Activated naive CD4-positive, alpha-beta T cell treated with anti-CD3 and anti-CD28 coated beads for 36 hours (primary cell): ENCODE results near the gene CES3. TPM values are rescaled to one million over a fixed set of nuclear protein-coding genes. Genes with fewer than 3 reads are reported as not detected.
A peak's percentile ranks its signal among the peaks of the same experiment; 100 is the strongest.
"Not testable (repeated sequence)": the region's sequence is repeated elsewhere in the genome, so short reads cannot be mapped to it uniquely, and the experiment has no call there.

Experiments
- CTCF ChIA-PET: fragments of 350-600 bp; sonication (Branson Sonifier 250); formaldehyde crosslinking; loops from one replicate; lab custom pipeline; 2021; ENCODE audit warnings: antibody characterized with exemption; lab: Charles Lee
- DNase-seq: peaks from one replicate; pipeline ENCODE4 v3.0.0-alpha.2; 2020
- H3K27ac Mint-ChIP-seq: one replicate; pipeline ENCODE4 v1.8.0; 2021; ENCODE audit warnings: mild to moderate bottlenecking, mixed read lengths
- H3K27me3 Mint-ChIP-seq: one replicate; pipeline ENCODE4 v1.8.0; 2021; ENCODE audit warnings: low read depth, mixed read lengths
- H3K36me3 Mint-ChIP-seq: one replicate; pipeline ENCODE4 v1.8.0; 2021; ENCODE audit warnings: low read depth, mixed read lengths
- H3K4me1 Mint-ChIP-seq: one replicate; pipeline ENCODE4 v1.8.0; 2021; ENCODE audit warnings: low read depth, mixed read lengths
- H3K4me3 Mint-ChIP-seq: one replicate; pipeline ENCODE4 v1.8.0; 2021; ENCODE audit warnings: mild to moderate bottlenecking, moderate library complexity, mixed read lengths
- H3K9me3 Mint-ChIP-seq: one replicate; pipeline ENCODE4 v1.8.0; 2021; ENCODE audit warnings: mixed read lengths
- intact Hi-C: fragments of 100-400 bp; cut with micrococcal nuclease; formaldehyde crosslinking; loops from one replicate; pipeline ENCODE4 v1.15.1; 2023
- total RNA-seq, 2 experiments: library from RNA; stranded (reverse); gene quantifications; one replicate each; pipeline ENCODE4 v1.2.3, GENCODE V29; 2021

Gene CES3
- total RNA-seq, 2 experiments from 2014 or later, result 0.17 to 0.55 TPM

GRCh38 chr16:66959704-66960161 is 1.3 kb upstream of the CES3 start:
- Mint-ChIP-seq H3K36me3 (no peaks in the 10 kb centered on the region), H3K27ac (no peak overlapping the region), H3K27me3 (no peaks in the 10 kb centered on the region), H3K4me3 (no peak overlapping the region), H3K4me1 (peaks cover 19% of the 10 kb centered on the region), H3K9me3 (no peaks in the 10 kb centered on the region)
- CTCF ChIA-PET, result interaction anchor here (0.6 to 3.1 kb wide), 8 partner anchors 10 to 437 kb away, joined by 3 to 13 read pairs (median 3); partner anchors contain the start of genes FBXL8, MATCAP1 and TRADD
- intact Hi-C loops, result loop anchor here (10.0 kb wide), 1 partner anchor 455 kb away; the partner anchor contains the start of gene ZDHHC1
- DNase-seq, result no peak

GRCh38 chr16:66960270-66960669 is 796 bp upstream of the CES3 start:
- CTCF ChIA-PET, result interaction anchor here (0.7 to 3.1 kb wide), 12 partner anchors 8 to 437 kb away, joined by 3 to 13 read pairs (median 3); partner anchors contain the start of genes FBXL8 and TRADD
- H3K27ac Mint-ChIP-seq, result no peak overlapping the region
- intact Hi-C loops, result no loop called here
- H3K4me1 Mint-ChIP-seq, result peaks cover 19% of the 10 kb centered on the region
- H3K27me3 Mint-ChIP-seq, result no peaks in the 10 kb centered on the region
- DNase-seq, result no peak
- no peaks in the 10 kb centered on the region for H3K36me3 Mint-ChIP-seq
- no peaks in the 10 kb centered on the region for H3K9me3 Mint-ChIP-seq
- no peak overlapping the region for H3K4me3 Mint-ChIP-seq

GRCh38 chr16:66961914-66962313 is 848 bp downstream of the CES3 start:
- Mint-ChIP-seq H3K4me3 (no peak overlapping the region), H3K36me3 (no peaks in the 10 kb centered on the region), H3K4me1 (peaks cover 19% of the 10 kb centered on the region), H3K27ac (no peak overlapping the region), H3K9me3 (no peaks in the 10 kb centered on the region), H3K27me3 (no peaks in the 10 kb centered on the region)
- intact Hi-C loops, result no loop called here
- DNase-seq, result peak; percentile 53
- CTCF ChIA-PET, result interaction anchor here (0.6 to 2.5 kb wide), 8 partner anchors 8 to 1367 kb away, joined by 3 to 11 read pairs (median 4); no protein-coding TSS in a partner anchor

- intact Hi-C loops, result no loop called here
- CTCF ChIA-PET, result interaction anchor here (1.1 to 2.5 kb wide), 2 partner anchors 9 to 10 kb away, joined by 3 to 10 read pairs; no protein-coding TSS in a partner anchor
- peaks cover 12% of the 10 kb centered on the region for H3K4me1 Mint-ChIP-seq
- no peak overlapping the region for H3K4me3 Mint-ChIP-seq
- no peak for DNase-seq
- no peak overlapping the region for H3K27ac Mint-ChIP-seq
- H3K36me3 Mint-ChIP-seq, result no peaks in the 10 kb centered on the region
- H3K27me3 Mint-ChIP-seq, result no peaks in the 10 kb centered on the region
- no peaks in the 10 kb centered on the region for H3K9me3 Mint-ChIP-seq
Observed at GRCh38 chr16:66964049-66964448, 3.0 kb downstream of the CES3 start.

GRCh38 chr16:66968847-66969246 is 7.8 kb downstream of the CES3 start:
- Mint-ChIP-seq H3K36me3 (no peaks in the 10 kb centered on the region), H3K4me1 (no peaks in the 10 kb centered on the region), H3K27me3 (no peaks in the 10 kb centered on the region), H3K4me3 (no peak overlapping the region), H3K27ac (no peak overlapping the region), H3K9me3 (no peaks in the 10 kb centered on the region)
- DNase-seq, result no peak
- intact Hi-C loops, result no loop called here
- CTCF ChIA-PET, result no interaction called here

GRCh38 chr16:66970775-66971720 is 10.0 kb downstream of the CES3 start:
- Mint-ChIP-seq H3K4me1 (peaks cover 12% of the 10 kb centered on the region), H3K9me3 (no peaks in the 10 kb centered on the region), H3K36me3 (no peaks in the 10 kb centered on the region), H3K4me3 (no peak overlapping the region), H3K27me3 (no peaks in the 10 kb centered on the region), H3K27ac (no peak overlapping the region)
- DNase-seq, result no peak
- intact Hi-C loops, result loop anchor here (10.0 kb wide), 1 partner anchor 474 kb away; no protein-coding TSS in a partner anchor
- CTCF ChIA-PET, result interaction anchor here (0.6 to 0.9 kb wide), 2 partner anchors 15 to 184 kb away, joined by 3 to 5 read pairs; no protein-coding TSS in a partner anchor

- CTCF ChIA-PET, result interaction anchor here (1.0 to 1.1 kb wide), 2 partner anchors 9 to 11 kb away, joined by 3 to 4 read pairs; no protein-coding TSS in a partner anchor
- Mint-ChIP-seq H3K4me1 (peaks cover 15% of the 10 kb centered on the region), H3K9me3 (no peaks in the 10 kb centered on the region), H3K4me3 (no peak overlapping the region), H3K27me3 (no peaks in the 10 kb centered on the region), H3K27ac (no peak overlapping the region), H3K36me3 (no peaks in the 10 kb centered on the region)
- intact Hi-C loops, result loop anchor here (10.0 kb wide), 1 partner anchor 472 kb away; no protein-coding TSS in a partner anchor
- DNase-seq, result no peak
Observed at GRCh38 chr16:66972983-66973382, 11.9 kb downstream of the CES3 start.

GRCh38 chr16:66973716-66974115 is 12.7 kb downstream of the CES3 start:
- H3K9me3 Mint-ChIP-seq, result no peaks in the 10 kb centered on the region
- no peak overlapping the region for H3K27ac Mint-ChIP-seq
- CTCF ChIA-PET, result interaction anchor here (1.0 to 3.6 kb wide), 6 partner anchors 9 to 181 kb away, joined by 3 to 24 read pairs (median 4); partner anchors contain the start of gene CES3
- no peaks in the 10 kb centered on the region for H3K36me3 Mint-ChIP-seq
- intact Hi-C loops, result loop anchor here (10.0 kb wide), 1 partner anchor 471 kb away; no protein-coding TSS in a partner anchor
- H3K27me3 Mint-ChIP-seq, result no peaks in the 10 kb centered on the region
- H3K4me3 Mint-ChIP-seq, result no peak overlapping the region
- H3K4me1 Mint-ChIP-seq, result peaks cover 15% of the 10 kb centered on the region
- DNase-seq, result no peak

- not testable (repeated sequence) for DNase-seq, H3K36me3 Mint-ChIP-seq, H3K27me3 Mint-ChIP-seq, H3K9me3 Mint-ChIP-seq, H3K27ac Mint-ChIP-seq
- peak overlapping the region; percentile 46 for H3K4me3 Mint-ChIP-seq
- H3K4me1 Mint-ChIP-seq, result peaks cover 15% of the 10 kb centered on the region
- CTCF ChIA-PET, result interaction anchor here (1.0 to 3.6 kb wide), 6 partner anchors 13 to 211 kb away, joined by 3 to 24 read pairs (median 4); partner anchors contain the start of gene CES3
- intact Hi-C loops, result loop anchor here (10.0 kb wide), 1 partner anchor 470 kb away; no protein-coding TSS in a partner anchor
Observed at GRCh38 chr16:66974156-66974931, 13.3 kb downstream of the CES3 start.

GRCh38 chr16:66974932-66975246 is 13.8 kb downstream of the CES3 start:
- H3K27me3 Mint-ChIP-seq, H3K9me3 Mint-ChIP-seq, H3K27ac Mint-ChIP-seq, H3K36me3 Mint-ChIP-seq: not testable (repeated sequence)
- peaks cover 15% of the 10 kb centered on the region for H3K4me1 Mint-ChIP-seq
- H3K4me3 Mint-ChIP-seq, result peak overlapping the region; percentile 46
- CTCF ChIA-PET, result interaction anchor here (0.7 to 3.6 kb wide), 7 partner anchors 14 to 210 kb away, joined by 3 to 24 read pairs (median 4); partner anchors contain the start of gene CES3
- DNase-seq, result peak; percentile 65
- intact Hi-C loops, result loop anchor here (10.0 kb wide), 1 partner anchor 470 kb away; no protein-coding TSS in a partner anchor

- Mint-ChIP-seq H3K4me3 (peak overlapping the region; percentile 46), H3K9me3 (no peaks in the 10 kb centered on the region), H3K27ac (no peak overlapping the region), H3K4me1 (peaks cover 15% of the 10 kb centered on the region), H3K27me3 (no peaks in the 10 kb centered on the region), H3K36me3 (no peaks in the 10 kb centered on the region)
- intact Hi-C loops, result loop anchor here (10.0 kb wide), 1 partner anchor 469 kb away; no protein-coding TSS in a partner anchor
- DNase-seq, result no peak
- CTCF ChIA-PET, result interaction anchor here (0.5 to 3.6 kb wide), 10 partner anchors 8 to 210 kb away, joined by 3 to 24 read pairs (median 4); partner anchors contain the start of gene CES3
Observed at GRCh38 chr16:66975302-66975893, 14.3 kb downstream of the CES3 start.
